ENCODE results near the gene CADM1.

CADM1 gene

GRCh38 chr11:115504276-115505158, at the start of gene CADM1:
Gene CADM1 (minus strand): TSS chr11:115504415.
- DNase-seq = peak; percentile 99

GRCh38 chr11:115552773-115553438, 48.7 kb upstream of the CADM1 start:
- DNase-seq = peak; percentile 17

- DNase-seq = peak; percentile 28
Measured at GRCh38 chr11:115552151-115552772, 48.0 kb upstream of the CADM1 start.

GRCh38 chr11:115550291-115551059, 46.3 kb upstream of the CADM1 start:
- peak; percentile 69 for DNase-seq

- peak; percentile 88 for DNase-seq
Measured at GRCh38 chr11:115548878-115549528, 44.8 kb upstream of the CADM1 start.

- peak; percentile 7 for DNase-seq
Measured at GRCh38 chr11:115545581-115546210, 41.5 kb upstream of the CADM1 start.

GRCh38 chr11:115544422-115544948, 40.3 kb upstream of the CADM1 start:
- DNase-seq = no peak

GRCh38 chr11:115541518-115541917, 37.3 kb upstream of the CADM1 start:
- peak; percentile 37 for DNase-seq

GRCh38 chr11:115539844-115540243, 35.6 kb upstream of the CADM1 start:
- peak; percentile 7 for DNase-seq

GRCh38 chr11:115535781-115536180, 31.6 kb upstream of the CADM1 start:
- DNase-seq = peak; percentile 71

- peak; percentile 73 for DNase-seq
Measured at GRCh38 chr11:115530752-115531151, 26.5 kb upstream of the CADM1 start.

GRCh38 chr11:115528225-115528624, 24.0 kb upstream of the CADM1 start:
- peak; percentile 59 for DNase-seq

GRCh38 chr11:115527534-115528125, 23.4 kb upstream of the CADM1 start:
- peak; percentile 64 for DNase-seq

GRCh38 chr11:115525531-115526006, 21.4 kb upstream of the CADM1 start:
- DNase-seq = no peak

GRCh38 chr11:115524572-115524971, 20.4 kb upstream of the CADM1 start:
- no peak for DNase-seq

- DNase-seq = no peak
Measured at GRCh38 chr11:115523727-115524399, 19.6 kb upstream of the CADM1 start.

GRCh38 chr11:115522302-115522701, 18.1 kb upstream of the CADM1 start:
- no peak for DNase-seq

GRCh38 chr11:115521825-115522224, 17.6 kb upstream of the CADM1 start:
- no peak for DNase-seq

GRCh38 chr11:115518983-115519628, 14.9 kb upstream of the CADM1 start:
- DNase-seq = no peak

Data from islet precursor cell (in vitro differentiated cells).